Measurements from ENCODE around the gene BRIP1.

DNA sequence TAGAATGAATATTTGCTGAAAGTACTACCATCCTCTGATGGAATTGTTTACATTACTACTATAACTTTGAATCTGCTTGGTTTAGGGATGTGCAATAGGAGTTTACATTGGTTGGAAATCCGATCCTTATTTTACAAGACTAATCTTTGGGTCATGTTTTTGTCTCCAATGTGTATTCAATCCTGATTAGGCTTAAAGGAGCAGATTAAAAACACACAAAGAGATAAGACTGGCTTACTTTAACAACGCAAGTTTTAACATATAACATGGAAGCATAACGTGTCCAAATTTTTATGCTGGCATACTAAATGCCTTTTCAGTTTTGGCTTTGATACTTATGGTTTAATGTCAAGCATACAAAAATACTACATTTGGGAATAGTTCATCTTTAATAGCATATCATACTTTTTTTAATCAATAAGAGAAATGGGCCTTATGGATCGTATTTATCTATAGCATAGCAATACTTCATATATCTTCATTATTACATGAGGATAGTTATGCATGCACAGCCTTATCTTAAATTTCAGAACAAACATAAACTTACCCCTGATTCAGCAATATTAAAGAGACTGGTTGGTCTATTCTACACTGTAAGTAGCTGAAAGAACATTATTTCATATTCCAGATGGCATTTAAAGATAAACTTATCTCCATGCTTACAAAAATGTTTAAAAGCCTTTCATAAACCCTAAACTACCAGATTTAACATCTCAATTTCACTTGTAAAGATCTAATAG is 202.4 kb downstream of the BRIP1 start:
- TF ChIP-seq, protein P1, sequence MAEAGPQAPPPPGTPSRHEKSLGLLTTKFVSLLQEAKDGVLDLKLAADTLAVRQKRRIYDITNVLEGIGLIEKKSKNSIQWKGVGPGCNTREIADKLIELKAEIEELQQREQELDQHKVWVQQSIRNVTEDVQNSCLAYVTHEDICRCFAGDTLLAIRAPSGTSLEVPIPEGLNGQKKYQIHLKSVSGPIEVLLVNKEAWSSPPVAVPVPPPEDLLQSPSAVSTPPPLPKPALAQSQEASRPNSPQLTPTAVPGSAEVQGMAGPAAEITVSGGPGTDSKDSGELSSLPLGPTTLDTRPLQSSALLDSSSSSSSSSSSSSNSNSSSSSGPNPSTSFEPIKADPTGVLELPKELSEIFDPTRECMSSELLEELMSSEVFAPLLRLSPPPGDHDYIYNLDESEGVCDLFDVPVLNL (CRISPR knock-in tag; IDR thresholded peaks at IDR 0.05; ENCODE audit: borderline replicate concordance, low read depth): no peak
- TF ChIP-seq, protein P2, sequence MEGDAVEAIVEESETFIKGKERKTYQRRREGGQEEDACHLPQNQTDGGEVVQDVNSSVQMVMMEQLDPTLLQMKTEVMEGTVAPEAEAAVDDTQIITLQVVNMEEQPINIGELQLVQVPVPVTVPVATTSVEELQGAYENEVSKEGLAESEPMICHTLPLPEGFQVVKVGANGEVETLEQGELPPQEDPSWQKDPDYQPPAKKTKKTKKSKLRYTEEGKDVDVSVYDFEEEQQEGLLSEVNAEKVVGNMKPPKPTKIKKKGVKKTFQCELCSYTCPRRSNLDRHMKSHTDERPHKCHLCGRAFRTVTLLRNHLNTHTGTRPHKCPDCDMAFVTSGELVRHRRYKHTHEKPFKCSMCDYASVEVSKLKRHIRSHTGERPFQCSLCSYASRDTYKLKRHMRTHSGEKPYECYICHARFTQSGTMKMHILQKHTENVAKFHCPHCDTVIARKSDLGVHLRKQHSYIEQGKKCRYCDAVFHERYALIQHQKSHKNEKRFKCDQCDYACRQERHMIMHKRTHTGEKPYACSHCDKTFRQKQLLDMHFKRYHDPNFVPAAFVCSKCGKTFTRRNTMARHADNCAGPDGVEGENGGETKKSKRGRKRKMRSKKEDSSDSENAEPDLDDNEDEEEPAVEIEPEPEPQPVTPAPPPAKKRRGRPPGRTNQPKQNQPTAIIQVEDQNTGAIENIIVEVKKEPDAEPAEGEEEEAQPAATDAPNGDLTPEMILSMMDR (IDR thresholded peaks at IDR 0.05): no peak
- TF ChIP-seq, protein P3, sequence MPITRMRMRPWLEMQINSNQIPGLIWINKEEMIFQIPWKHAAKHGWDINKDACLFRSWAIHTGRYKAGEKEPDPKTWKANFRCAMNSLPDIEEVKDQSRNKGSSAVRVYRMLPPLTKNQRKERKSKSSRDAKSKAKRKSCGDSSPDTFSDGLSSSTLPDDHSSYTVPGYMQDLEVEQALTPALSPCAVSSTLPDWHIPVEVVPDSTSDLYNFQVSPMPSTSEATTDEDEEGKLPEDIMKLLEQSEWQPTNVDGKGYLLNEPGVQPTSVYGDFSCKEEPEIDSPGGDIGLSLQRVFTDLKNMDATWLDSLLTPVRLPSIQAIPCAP (CRISPR knock-in tag; IDR thresholded peaks at IDR 0.05): no peak
- TF ChIP-seq JUN (CRISPR knock-in tag; IDR thresholded peaks at IDR 0.05): no peak
- TF ChIP-seq CBFB (CRISPR knock-in tag; IDR thresholded peaks at IDR 0.05; ENCODE audit: low read depth): no peak
- TF ChIP-seq RELA (CRISPR knock-in tag; IDR thresholded peaks at IDR 0.05; ENCODE audit: borderline replicate concordance): no peak
- TF ChIP-seq FOXK1 (CRISPR knock-in tag; IDR thresholded peaks at IDR 0.05): no peak
- TF ChIP-seq, protein P4, sequence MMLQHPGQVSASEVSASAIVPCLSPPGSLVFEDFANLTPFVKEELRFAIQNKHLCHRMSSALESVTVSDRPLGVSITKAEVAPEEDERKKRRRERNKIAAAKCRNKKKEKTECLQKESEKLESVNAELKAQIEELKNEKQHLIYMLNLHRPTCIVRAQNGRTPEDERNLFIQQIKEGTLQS (CRISPR knock-in tag; conservative IDR thresholded peaks at IDR 0.05): no peak
- TF ChIP-seq, protein P5, sequence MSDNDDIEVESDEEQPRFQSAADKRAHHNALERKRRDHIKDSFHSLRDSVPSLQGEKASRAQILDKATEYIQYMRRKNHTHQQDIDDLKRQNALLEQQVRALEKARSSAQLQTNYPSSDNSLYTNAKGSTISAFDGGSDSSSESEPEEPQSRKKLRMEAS (CRISPR knock-in tag; IDR thresholded peaks at IDR 0.05): no peak
- no peak for TF ChIP-seq CREB1 (CRISPR knock-in tag; IDR thresholded peaks at IDR 0.05)
- TF ChIP-seq ZNF138 (CRISPR knock-in tag; conservative IDR thresholded peaks at IDR 0.05): no peak
- TF ChIP-seq, protein P6, sequence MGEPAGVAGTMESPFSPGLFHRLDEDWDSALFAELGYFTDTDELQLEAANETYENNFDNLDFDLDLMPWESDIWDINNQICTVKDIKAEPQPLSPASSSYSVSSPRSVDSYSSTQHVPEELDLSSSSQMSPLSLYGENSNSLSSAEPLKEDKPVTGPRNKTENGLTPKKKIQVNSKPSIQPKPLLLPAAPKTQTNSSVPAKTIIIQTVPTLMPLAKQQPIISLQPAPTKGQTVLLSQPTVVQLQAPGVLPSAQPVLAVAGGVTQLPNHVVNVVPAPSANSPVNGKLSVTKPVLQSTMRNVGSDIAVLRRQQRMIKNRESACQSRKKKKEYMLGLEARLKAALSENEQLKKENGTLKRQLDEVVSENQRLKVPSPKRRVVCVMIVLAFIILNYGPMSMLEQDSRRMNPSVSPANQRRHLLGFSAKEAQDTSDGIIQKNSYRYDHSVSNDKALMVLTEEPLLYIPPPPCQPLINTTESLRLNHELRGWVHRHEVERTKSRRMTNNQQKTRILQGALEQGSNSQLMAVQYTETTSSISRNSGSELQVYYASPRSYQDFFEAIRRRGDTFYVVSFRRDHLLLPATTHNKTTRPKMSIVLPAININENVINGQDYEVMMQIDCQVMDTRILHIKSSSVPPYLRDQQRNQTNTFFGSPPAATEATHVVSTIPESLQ (CRISPR knock-in tag; IDR thresholded peaks at IDR 0.05): no peak
- TF ChIP-seq RORB (CRISPR knock-in tag; IDR thresholded peaks at IDR 0.05): no peak
